HepG2 (cell line): Measurements from ENCODE around the gene DNAJC5. TPM values are rescaled to one million over a fixed set of nuclear protein-coding genes. Genes with fewer than 3 reads are reported as not detected.

Source experiments
- ARNTL ChIP-seq: sonication (generic); formaldehyde crosslinking; IDR thresholded peaks from 2 replicates; pipeline ENCODE4 v1.4.0; 2020; ENCODE audit warnings: mild to moderate bottlenecking, missing genetic modification reagents
- ASH2L ChIP-seq: fragments of 300-600, 200-600 bp; sonication (generic); IDR thresholded peaks from 2 replicates; pipeline ENCODE4 v1.7.0; 2017; ENCODE audit warnings: low read depth, mild to moderate bottlenecking, moderate library complexity, mixed read lengths, low read length; ENCODE audit not compliant: insufficient read length
- EEA1 ChIP-seq: sonication (generic); formaldehyde crosslinking; IDR thresholded peaks from 2 replicates; pipeline ENCODE4 v1.5.1; 2020; ENCODE audit warnings: mild to moderate bottlenecking, missing genetic modification reagents, borderline replicate concordance
- FOXC1 ChIP-seq: sonication (generic); formaldehyde crosslinking; IDR thresholded peaks from 2 replicates; pipeline ENCODE4 v1.8.0; 2022; ENCODE audit warnings: mild to moderate bottlenecking, missing genetic modification reagents, borderline replicate concordance
- HNRNPK ChIP-seq: fragments of 200-400 bp; formaldehyde crosslinking; IDR thresholded peaks from 2 replicates; pipeline ENCODE4 v1.6.1; 2018; ENCODE audit warnings: low read length, low read depth, moderate library complexity, mild to moderate bottlenecking; ENCODE audit not compliant: poor library complexity, severe bottlenecking
- MED1 ChIP-seq: sonication (generic); formaldehyde crosslinking; IDR thresholded peaks from 2 replicates; pipeline ENCODE4 v1.4.0; 2020; ENCODE audit warnings: missing genetic modification reagents
- MTA1 ChIP-seq: sonication (generic); formaldehyde crosslinking; IDR thresholded peaks from 2 replicates; pipeline ENCODE4 v1.4.0; 2020; ENCODE audit warnings: missing genetic modification reagents, mild to moderate bottlenecking, borderline replicate concordance
- NFYB ChIP-seq: sonication (generic); formaldehyde crosslinking; IDR thresholded peaks from 2 replicates; pipeline ENCODE4 v1.4.0; 2020; ENCODE audit warnings: missing genetic modification reagents
- PRMT3 ChIP-seq: sonication (generic); formaldehyde crosslinking; IDR thresholded peaks from 2 replicates; pipeline ENCODE4 v1.8.1; 2022; ENCODE audit warnings: low read depth, mild to moderate bottlenecking, moderate library complexity, missing genetic modification reagents, borderline replicate concordance
- RFX1 ChIP-seq: fragments of 450-650 bp; IDR thresholded peaks from 2 replicates; pipeline ENCODE4 v1.6.1; 2017
- SMARCC2 ChIP-seq: fragments of 450-650 bp; IDR thresholded peaks from 2 replicates; pipeline ENCODE4 v1.6.1; 2017; ENCODE audit warnings: antibody characterized with exemption, mild to moderate bottlenecking
- SNAI1 ChIP-seq: sonication (generic); formaldehyde crosslinking; IDR thresholded peaks from 2 replicates; pipeline ENCODE4 v1.5.0; 2020; ENCODE audit warnings: mild to moderate bottlenecking, missing genetic modification reagents, borderline replicate concordance
- THAP11 ChIP-seq: IDR thresholded peaks from 2 replicates; pipeline ENCODE4 v1.6.1; 2016; ENCODE audit warnings: missing biosample characterization, missing genetic modification reagents
- TMF1 ChIP-seq: sonication (generic); formaldehyde crosslinking; IDR thresholded peaks from 2 replicates; pipeline ENCODE4 v1.8.1; 2022; ENCODE audit warnings: low read depth, missing genetic modification reagents
- ZBTB7A ChIP-seq: sonication (generic); formaldehyde crosslinking; IDR thresholded peaks from 2 replicates; pipeline ENCODE4 v1.8.0; 2022; ENCODE audit warnings: mild to moderate bottlenecking, missing genetic modification reagents
- ZFP37 ChIP-seq: sonication (generic); formaldehyde crosslinking; IDR thresholded peaks from 2 replicates; pipeline ENCODE4 v1.4.0; 2020; ENCODE audit warnings: missing genetic modification reagents, borderline replicate concordance
- ZFY ChIP-seq: sonication (generic); formaldehyde crosslinking; IDR thresholded peaks from 2 replicates; pipeline ENCODE4 v1.4.0; 2020; ENCODE audit warnings: missing genetic modification reagents
- ZNF292 ChIP-seq: sonication (generic); formaldehyde crosslinking; IDR thresholded peaks from 2 replicates; pipeline ENCODE4 v1.8.1; 2022; ENCODE audit warnings: mild to moderate bottlenecking, low read depth, missing genetic modification reagents, borderline replicate concordance
- ZNF644 ChIP-seq: IDR thresholded peaks from 2 replicates; pipeline ENCODE4 v1.6.1; 2016; ENCODE audit warnings: low read depth
- ZNF674 ChIP-seq: sonication (generic); formaldehyde crosslinking; IDR thresholded peaks from 2 replicates; pipeline ENCODE4 v1.5.0; 2020; ENCODE audit warnings: low read depth, mild to moderate bottlenecking, missing genetic modification reagents
- polyA plus RNA-seq, 8 experiments: library from polyadenylated mRNA; depleted of rRNA in 3 of 8; stranded (reverse) in 7 of 8; unstranded in 1 of 8; fragments of >200 nt; fragmentation: Illumina TruSeq in 4 of 8; extraction: Trizol in 4 of 8; gene quantifications; 2 replicates each; pipeline versions ENCODE4 v1.2.1 to v1.2.3, GENCODE V29; 2011 to 2016; ENCODE audit warnings: low read depth in 4 of 8, missing spikeins in 1 of 8, mixed read lengths in 1 of 8; ENCODE audit not compliant: insufficient read depth in 1 of 8
- total RNA-seq, 5 experiments: library from RNA; depleted of rRNA; stranded (reverse); fragments of >200 nt; fragmentation: Illumina TruSeq; extraction: Trizol; gene quantifications; 2 replicates each; pipeline ENCODE4 v1.2.3, GENCODE V29; 2016; ENCODE audit warnings: low read depth in 1 of 5
- TF ChIP-seq, protein P1 (sequence below): sonication (generic); formaldehyde crosslinking; IDR thresholded peaks from 2 replicates; pipeline ENCODE4 v1.4.0; 2020; ENCODE audit warnings: missing genetic modification reagents; ENCODE audit errors: not compliant biosample characterization
- TF ChIP-seq, protein P2 (sequence below): IDR thresholded peaks from 2 replicates; pipeline ENCODE4 v1.6.1; 2016; ENCODE audit warnings: low read depth
- TF ChIP-seq, protein P3 (sequence below): IDR thresholded peaks from 2 replicates; pipeline ENCODE4 v1.6.1; 2016; ENCODE audit warnings: mild to moderate bottlenecking
- TF ChIP-seq, protein P4 (sequence below): sonication (generic); formaldehyde crosslinking; IDR thresholded peaks from 2 replicates; pipeline ENCODE4 v1.4.0; 2020; ENCODE audit warnings: missing genetic modification reagents

The DNAJC5 gene
- total and polyA plus RNA-seq, 2 of the 13 experiments (the other 11 are each of a cell fraction or from before 2014, with no cell fraction given), result 42.8 to 64.5 TPM

DNA sequence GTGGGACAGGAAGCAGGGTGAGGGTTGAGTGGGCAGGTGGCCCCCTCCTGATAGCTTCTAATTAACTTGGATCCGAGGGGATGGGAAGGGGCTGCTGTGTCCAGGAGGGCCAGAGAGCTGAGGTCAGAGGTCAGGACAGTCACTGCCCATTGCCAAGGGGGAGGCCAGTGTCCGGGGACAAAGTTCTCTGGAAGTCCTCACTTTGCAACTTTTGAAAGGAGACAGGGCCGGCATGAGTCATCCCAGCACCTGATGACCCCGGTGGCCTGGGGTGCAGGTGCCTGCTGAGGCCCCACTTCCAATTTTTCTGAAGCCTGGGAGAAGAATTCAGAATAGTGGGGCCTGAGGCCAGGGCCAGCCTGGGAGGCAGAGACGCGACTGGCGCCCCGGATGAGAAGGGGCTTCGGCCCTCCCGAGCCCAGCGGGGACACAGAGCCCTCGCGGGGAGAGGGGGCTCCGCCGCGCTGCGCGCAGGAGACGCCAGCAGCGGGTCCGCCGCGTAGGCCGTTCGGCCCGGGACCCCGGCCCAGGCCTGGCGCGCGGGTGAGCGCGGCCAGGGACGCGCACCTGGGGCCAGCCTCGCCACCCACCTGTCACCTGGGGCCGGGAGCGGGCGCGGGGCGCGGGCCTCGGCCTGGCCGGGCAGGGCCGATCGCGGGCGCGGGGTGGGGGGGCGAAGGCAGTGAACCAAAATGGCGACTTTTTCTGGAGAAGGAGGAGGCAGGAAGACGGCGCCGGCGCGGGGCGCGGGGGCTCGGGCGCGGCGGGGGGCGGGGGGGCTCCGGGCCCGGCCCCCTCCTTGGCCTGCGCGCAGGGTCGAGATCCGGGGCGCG, 74.2 kb downstream of the DNAJC5 start (continued):
- peak; percentile 71; the same call in 1 of the 2 replicates for TF ChIP-seq TMF1 (CRISPR knock-in tag)
- no peak for TF ChIP-seq HNRNPK
- TF ChIP-seq, protein P1, sequence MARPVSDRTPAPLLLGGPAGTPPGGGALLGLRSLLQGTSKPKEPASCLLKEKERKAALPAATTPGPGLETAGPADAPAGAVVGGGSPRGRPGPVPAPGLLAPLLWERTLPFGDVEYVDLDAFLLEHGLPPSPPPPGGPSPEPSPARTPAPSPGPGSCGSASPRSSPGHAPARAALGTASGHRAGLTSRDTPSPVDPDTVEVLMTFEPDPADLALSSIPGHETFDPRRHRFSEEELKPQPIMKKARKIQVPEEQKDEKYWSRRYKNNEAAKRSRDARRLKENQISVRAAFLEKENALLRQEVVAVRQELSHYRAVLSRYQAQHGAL (CRISPR knock-in tag), result no peak
- peak; percentile 50 for TF ChIP-seq ASH2L
- peak; percentile 93; the same call in 1 of the 2 replicates for TF ChIP-seq ZBTB7A
- TF ChIP-seq SNAI1 (CRISPR knock-in tag), result peak; percentile 83; the same call in 1 of the 2 replicates
- TF ChIP-seq EEA1 (CRISPR knock-in tag), result peak; percentile 52; the same call in 1 of the 2 replicates
- TF ChIP-seq ZFY (CRISPR knock-in tag), result peak; percentile 79
- TF ChIP-seq, protein P2, sequence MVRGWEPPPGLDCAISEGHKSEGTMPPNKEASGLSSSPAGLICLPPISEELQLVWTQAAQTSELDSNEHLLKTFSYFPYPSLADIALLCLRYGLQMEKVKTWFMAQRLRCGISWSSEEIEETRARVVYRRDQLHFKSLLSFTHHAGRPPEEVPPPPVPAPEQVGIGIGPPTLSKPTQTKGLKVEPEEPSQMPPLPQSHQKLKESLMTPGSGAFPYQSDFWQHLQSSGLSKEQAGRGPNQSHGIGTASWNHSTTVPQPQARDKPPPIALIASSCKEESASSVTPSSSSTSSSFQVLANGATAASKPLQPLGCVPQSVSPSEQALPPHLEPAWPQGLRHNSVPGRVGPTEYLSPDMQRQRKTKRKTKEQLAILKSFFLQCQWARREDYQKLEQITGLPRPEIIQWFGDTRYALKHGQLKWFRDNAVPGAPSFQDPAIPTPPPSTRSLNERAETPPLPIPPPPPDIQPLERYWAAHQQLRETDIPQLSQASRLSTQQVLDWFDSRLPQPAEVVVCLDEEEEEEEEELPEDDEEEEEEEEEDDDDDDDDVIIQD, result 0 out of 2 replicates have a peak, but pooled peaks have one; percentile 33
- TF ChIP-seq, protein P3, sequence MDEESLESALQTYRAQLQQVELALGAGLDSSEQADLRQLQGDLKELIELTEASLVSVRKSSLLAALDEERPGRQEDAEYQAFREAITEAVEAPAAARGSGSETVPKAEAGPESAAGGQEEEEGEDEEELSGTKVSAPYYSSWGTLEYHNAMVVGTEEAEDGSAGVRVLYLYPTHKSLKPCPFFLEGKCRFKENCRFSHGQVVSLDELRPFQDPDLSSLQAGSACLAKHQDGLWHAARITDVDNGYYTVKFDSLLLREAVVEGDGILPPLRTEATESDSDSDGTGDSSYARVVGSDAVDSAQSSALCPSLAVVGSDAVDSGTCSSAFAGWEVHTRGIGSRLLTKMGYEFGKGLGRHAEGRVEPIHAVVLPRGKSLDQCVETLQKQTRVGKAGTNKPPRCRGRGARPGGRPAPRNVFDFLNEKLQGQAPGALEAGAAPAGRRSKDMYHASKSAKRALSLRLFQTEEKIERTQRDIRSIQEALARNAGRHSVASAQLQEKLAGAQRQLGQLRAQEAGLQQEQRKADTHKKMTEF (CRISPR knock-in tag), result peak; percentile 68
- no peak for TF ChIP-seq SMARCC2
- TF ChIP-seq FOXC1 (CRISPR knock-in tag), result 0 out of 2 replicates have a peak, but pooled peaks have one; percentile 36
- no peak for TF ChIP-seq PRMT3 (CRISPR knock-in tag)
- TF ChIP-seq NFYB, result no peak
- peak; percentile 90; the same call in 1 of the 2 replicates for TF ChIP-seq MTA1 (CRISPR knock-in tag)
- TF ChIP-seq, protein P4, sequence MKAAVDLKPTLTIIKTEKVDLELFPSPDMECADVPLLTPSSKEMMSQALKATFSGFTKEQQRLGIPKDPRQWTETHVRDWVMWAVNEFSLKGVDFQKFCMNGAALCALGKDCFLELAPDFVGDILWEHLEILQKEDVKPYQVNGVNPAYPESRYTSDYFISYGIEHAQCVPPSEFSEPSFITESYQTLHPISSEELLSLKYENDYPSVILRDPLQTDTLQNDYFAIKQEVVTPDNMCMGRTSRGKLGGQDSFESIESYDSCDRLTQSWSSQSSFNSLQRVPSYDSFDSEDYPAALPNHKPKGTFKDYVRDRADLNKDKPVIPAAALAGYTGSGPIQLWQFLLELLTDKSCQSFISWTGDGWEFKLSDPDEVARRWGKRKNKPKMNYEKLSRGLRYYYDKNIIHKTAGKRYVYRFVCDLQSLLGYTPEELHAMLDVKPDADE (CRISPR knock-in tag), result peak; percentile 19; the same call in 1 of the 2 replicates
- no peak for TF ChIP-seq ZNF674 (CRISPR knock-in tag)
- peak; percentile 23; the same call in 1 of the 2 replicates for TF ChIP-seq ZNF644 (CRISPR knock-in tag)
- no peak for TF ChIP-seq RFX1
- TF ChIP-seq THAP11 (CRISPR knock-in tag), result peak; percentile 85
- TF ChIP-seq ZFP37 (CRISPR knock-in tag), result no peak
- TF ChIP-seq ARNTL (CRISPR knock-in tag), result 0 out of 2 replicates have a peak, but pooled peaks have one; percentile 54
- TF ChIP-seq ZNF292 (CRISPR knock-in tag), result peak; percentile 70
- TF ChIP-seq MED1 (CRISPR knock-in tag), result peak; percentile 85
